Activated T-cell treated with anti-CD3 and anti-CD28 coated beads, Interleukin-2, amount 50 U/mL, for 4 hours (primary cell): ENCODE measurements around the gene GDNF. TPM values are rescaled to one million over a fixed set of nuclear protein-coding genes. Genes with fewer than 3 reads are reported as not detected.

ENCODE experiments used
- ATAC-seq, 2 donors: fragments of 200-7000 bp; cut with Tn5 transposase; one replicate each; pipeline ENCODE4 v1.10.0; 2021
- DNase-seq: peaks from one replicate; pipeline ENCODE4 v3.0.0-alpha.2; 2020
- H3K27me3 Mint-ChIP-seq: one replicate; pipeline ENCODE4 v1.8.0; 2021; ENCODE audit warnings: low read depth, mixed read lengths
- H3K36me3 Mint-ChIP-seq: one replicate; pipeline ENCODE4 v1.8.0; 2022; ENCODE audit warnings: mixed read lengths; ENCODE audit not compliant: insufficient read depth
- H3K4me1 Mint-ChIP-seq: one replicate; pipeline ENCODE4 v1.8.0; 2021; ENCODE audit warnings: low read depth, mixed read lengths
- H3K4me3 Mint-ChIP-seq: one replicate; pipeline ENCODE4 v1.8.0; 2021; ENCODE audit warnings: mild to moderate bottlenecking, moderate library complexity, mixed read lengths
- H3K9me3 Mint-ChIP-seq: one replicate; pipeline ENCODE4 v1.8.0; 2021; ENCODE audit warnings: mixed read lengths
- total RNA-seq, 3 donors: library from RNA; stranded (reverse); gene quantifications; one replicate each; pipeline ENCODE4 v1.2.1, GENCODE V29; 2021

The GDNF gene
- total RNA-seq, 3 donors from 2014 or later: not detected

GRCh38 chr5:37771731-37772130 is 68.1 kb downstream of the GDNF start:
- Mint-ChIP-seq H3K4me1 (no peaks in the 10 kb centered on the region), H3K36me3 (no peaks in the 10 kb centered on the region), H3K4me3 (no peak overlapping the region), H3K9me3 (peaks cover 5% of the 10 kb centered on the region), H3K27me3 (no peaks in the 10 kb centered on the region)
- DNase-seq (no peak), ATAC-seq (no peak)

GRCh38 chr5:37771203-37771611 is 68.6 kb downstream of the GDNF start:
- Mint-ChIP-seq H3K36me3 (no peaks in the 10 kb centered on the region), H3K9me3 (peaks cover 5% of the 10 kb centered on the region), H3K4me3 (no peak overlapping the region), H3K27me3 (no peaks in the 10 kb centered on the region), H3K4me1 (no peaks in the 10 kb centered on the region)
- no peak for DNase-seq
- no peak for ATAC-seq

- DNase-seq (no peak), ATAC-seq (no peak)
- Mint-ChIP-seq H3K9me3 (peaks cover 5% of the 10 kb centered on the region), H3K27me3 (no peaks in the 10 kb centered on the region), H3K4me1 (no peaks in the 10 kb centered on the region), H3K4me3 (no peak overlapping the region), H3K36me3 (no peaks in the 10 kb centered on the region)
Observed at GRCh38 chr5:37770786-37771185, 69.1 kb downstream of the GDNF start.

GRCh38 chr5:37769840-37770239 is 70.0 kb downstream of the GDNF start:
- Mint-ChIP-seq H3K27me3 (no peaks in the 10 kb centered on the region), H3K9me3 (peaks cover under 1% of the 10 kb centered on the region), H3K36me3 (no peaks in the 10 kb centered on the region), H3K4me1 (no peaks in the 10 kb centered on the region), H3K4me3 (no peak overlapping the region)
- ATAC-seq: no peak
- no peak for DNase-seq

- Mint-ChIP-seq H3K27me3 (no peaks in the 10 kb centered on the region), H3K36me3 (no peaks in the 10 kb centered on the region), H3K4me3 (no peak overlapping the region), H3K9me3 (no peaks in the 10 kb centered on the region), H3K4me1 (no peaks in the 10 kb centered on the region)
- DNase-seq (no peak), ATAC-seq (no peak)
Observed at GRCh38 chr5:37769108-37769507, 70.7 kb downstream of the GDNF start.

GRCh38 chr5:37768371-37768770 is 71.5 kb downstream of the GDNF start:
- no peak for ATAC-seq
- no peak overlapping the region for H3K4me3 Mint-ChIP-seq
- no peaks in the 10 kb centered on the region for H3K36me3 Mint-ChIP-seq
- no peak for DNase-seq
- H3K9me3 Mint-ChIP-seq: no peaks in the 10 kb centered on the region
- no peaks in the 10 kb centered on the region for H3K4me1 Mint-ChIP-seq
- no peaks in the 10 kb centered on the region for H3K27me3 Mint-ChIP-seq

- ATAC-seq (no peak), DNase-seq (no peak)
- H3K9me3 Mint-ChIP-seq: no peaks in the 10 kb centered on the region
- no peaks in the 10 kb centered on the region for H3K4me1 Mint-ChIP-seq
- no peak overlapping the region for H3K4me3 Mint-ChIP-seq
- H3K36me3 Mint-ChIP-seq: no peaks in the 10 kb centered on the region
- no peaks in the 10 kb centered on the region for H3K27me3 Mint-ChIP-seq
Observed at GRCh38 chr5:37767961-37768360, 71.9 kb downstream of the GDNF start.

- Mint-ChIP-seq H3K9me3 (no peaks in the 10 kb centered on the region), H3K36me3 (no peaks in the 10 kb centered on the region), H3K4me1 (peaks cover 2% of the 10 kb centered on the region), H3K27me3 (no peaks in the 10 kb centered on the region), H3K4me3 (no peak overlapping the region)
- no peak for ATAC-seq
- DNase-seq: no peak
Observed at GRCh38 chr5:37767251-37767650, 72.6 kb downstream of the GDNF start.
